Gastroesophageal sphincter (tissue), 4 donors: ENCODE measurements around the gene DCP2. TPM values are rescaled to one million over a fixed set of nuclear protein-coding genes. Genes with fewer than 3 reads are reported as not detected.

Source experiments
- ATAC-seq: fragments of 150-250 bp; one replicate; pipeline ENCODE4 v1.9.1; 2016; ENCODE audit warnings: mild to moderate bottlenecking, moderate library complexity
- H3K27ac ChIP-seq, 4 donors: fragments of 200-600 bp; sonication (generic) in 3 of 4; 1 replicate in 3 of 4; 2 replicates in 1 of 4; pipeline ENCODE4 v1.5.1; 2016 to 2019
- H3K27me3 ChIP-seq: fragments of 200-600 bp; sonication (generic); one replicate; pipeline ENCODE4 v1.5.1; 2019
- H3K36me3 ChIP-seq, 2 donors: fragments of 200-600 bp; sonication (generic); one replicate each; pipeline ENCODE4 v1.5.1; 2019; ENCODE audit warnings: control low read depth in 1 of 2
- H3K4me1 ChIP-seq, 3 donors: fragments of 200-600 bp; sonication (generic); 1 replicate in 2 of 3; 2 replicates in 1 of 3; pipeline ENCODE4 v1.5.1; 2016 to 2019; ENCODE audit warnings: control low read depth in 2 of 3
- H3K4me3 ChIP-seq, 2 donors: fragments of 200-600 bp; sonication (generic); one replicate each; pipeline ENCODE4 v1.5.1; 2019; ENCODE audit warnings: mild to moderate bottlenecking in 1 of 2, moderate library complexity in 1 of 2
- H3K9me3 ChIP-seq, 3 donors: fragments of 200-600 bp; sonication (generic); one replicate each; pipeline ENCODE4 v1.5.1; 2017 to 2019; ENCODE audit warnings: control low read depth in 2 of 3
- EP300 ChIP-seq: sonication (generic); formaldehyde crosslinking; IDR thresholded peaks from one replicate; pipeline ENCODE4 v1.6.1; 2017; ENCODE audit warnings: antibody characterized with exemption, mild to moderate bottlenecking
- POLR2A ChIP-seq, 2 donors: fragments of 450-650 bp; IDR thresholded peaks; one replicate each; pipeline ENCODE4 v1.6.1; 2017; ENCODE audit warnings: antibody characterized with exemption in 2 of 2, mild to moderate bottlenecking in 2 of 2, moderate library complexity in 1 of 2
- POLR2AphosphoS5 ChIP-seq: sonication (generic); formaldehyde crosslinking; IDR thresholded peaks from one replicate; pipeline ENCODE4 v1.6.1; 2017; ENCODE audit warnings: antibody characterized with exemption
- WGBS, 2 donors: methylation state at CpG; one replicate each; pipeline ENCODE4 v1.1.5; 2018; ENCODE audit warnings: low coverage in 1 of 2; 5-methylcytosine and 5-hydroxymethylcytosine counted together
- total RNA-seq, 4 donors: library from RNA; depleted of rRNA; stranded (reverse); fragments of >200 nt; gene quantifications; one replicate each; pipeline ENCODE4 v1.1.0, GENCODE V29; 2016
- TF ChIP-seq, protein P1 (sequence below), 4 experiments: fragments of 200-600 bp in 2 of 4; fragments of 450-650 bp in 2 of 4; sonication (generic) in 1 of 4; IDR thresholded peaks; one replicate each; pipeline ENCODE4 v1.5.1; 2017 to 2019; ENCODE audit warnings: antibody characterized with exemption in 4 of 4, mild to moderate bottlenecking in 2 of 4, moderate library complexity in 2 of 4

The DCP2 gene
- total RNA-seq, 4 donors from 2014 or later, result 13.2 to 37.6 (median 24.9) TPM

DNA sequence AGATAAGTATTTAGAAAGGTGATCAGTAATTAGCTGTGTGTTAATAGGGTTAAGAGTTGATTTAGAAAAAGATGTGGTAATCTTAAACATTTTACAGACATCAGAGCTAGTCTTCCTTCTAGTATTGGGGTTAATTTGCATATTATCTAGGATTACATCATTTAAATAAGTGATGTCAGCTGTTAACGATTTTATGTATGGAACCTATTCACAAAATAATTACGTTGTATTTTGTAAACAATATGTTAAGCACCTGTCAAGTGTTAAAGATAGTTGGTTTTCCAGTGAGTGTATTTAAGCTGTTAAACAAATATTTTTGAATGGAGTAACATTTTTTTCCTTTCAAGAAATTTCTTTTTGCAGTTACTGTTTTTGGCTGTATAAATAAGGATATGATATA lies 2.2 kb downstream of the DCP2 start:
- Histone ChIP-seq H3K4me3 (no peak overlapping the region), H3K36me3 (no peaks in the 10 kb centered on the region), H3K9me3 (no peaks in the 10 kb centered on the region), H3K27me3 (no peaks in the 10 kb centered on the region), H3K4me1 (peaks cover 0 to 44% (median 7%) of the 10 kb centered on the region in 3 donors), H3K27ac (no peak overlapping the region)
- WGBS, 2 donors, result 21 to 30% methylated on average over 2 of the region's 2 CpGs
- no peak for ATAC-seq
- TF ChIP-seq EP300 (no peak), POLR2A (IDR thresholded peaks at IDR 0.05) (no peak), POLR2AphosphoS5 (no peak)
- TF ChIP-seq, protein P1, sequence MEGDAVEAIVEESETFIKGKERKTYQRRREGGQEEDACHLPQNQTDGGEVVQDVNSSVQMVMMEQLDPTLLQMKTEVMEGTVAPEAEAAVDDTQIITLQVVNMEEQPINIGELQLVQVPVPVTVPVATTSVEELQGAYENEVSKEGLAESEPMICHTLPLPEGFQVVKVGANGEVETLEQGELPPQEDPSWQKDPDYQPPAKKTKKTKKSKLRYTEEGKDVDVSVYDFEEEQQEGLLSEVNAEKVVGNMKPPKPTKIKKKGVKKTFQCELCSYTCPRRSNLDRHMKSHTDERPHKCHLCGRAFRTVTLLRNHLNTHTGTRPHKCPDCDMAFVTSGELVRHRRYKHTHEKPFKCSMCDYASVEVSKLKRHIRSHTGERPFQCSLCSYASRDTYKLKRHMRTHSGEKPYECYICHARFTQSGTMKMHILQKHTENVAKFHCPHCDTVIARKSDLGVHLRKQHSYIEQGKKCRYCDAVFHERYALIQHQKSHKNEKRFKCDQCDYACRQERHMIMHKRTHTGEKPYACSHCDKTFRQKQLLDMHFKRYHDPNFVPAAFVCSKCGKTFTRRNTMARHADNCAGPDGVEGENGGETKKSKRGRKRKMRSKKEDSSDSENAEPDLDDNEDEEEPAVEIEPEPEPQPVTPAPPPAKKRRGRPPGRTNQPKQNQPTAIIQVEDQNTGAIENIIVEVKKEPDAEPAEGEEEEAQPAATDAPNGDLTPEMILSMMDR (IDR thresholded peaks at IDR 0.05), result no peak

DNA sequence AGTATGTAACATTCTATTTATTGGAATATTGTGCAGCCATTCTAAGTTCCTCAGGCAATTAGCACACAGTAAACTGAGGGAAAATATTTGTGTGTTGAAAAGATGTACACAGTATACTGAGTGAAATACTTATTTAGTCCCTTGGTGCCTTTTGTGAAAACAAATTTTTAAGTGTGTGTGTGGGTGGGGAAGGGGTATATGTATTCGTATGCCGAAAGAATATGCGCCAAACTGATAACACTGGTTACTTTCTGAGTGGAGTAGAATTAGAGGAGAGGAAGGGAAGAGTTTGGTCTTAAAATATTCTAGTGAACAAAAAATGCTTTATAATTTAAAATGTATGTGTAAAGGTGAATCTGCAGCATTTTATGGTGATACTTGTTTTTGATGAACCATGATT lies 3.1 kb downstream of the DCP2 start:
- Histone ChIP-seq H3K4me1 (peaks cover 0 to 44% (median 7%) of the 10 kb centered on the region in 3 donors), H3K4me3 (no peak overlapping the region)

DNA sequence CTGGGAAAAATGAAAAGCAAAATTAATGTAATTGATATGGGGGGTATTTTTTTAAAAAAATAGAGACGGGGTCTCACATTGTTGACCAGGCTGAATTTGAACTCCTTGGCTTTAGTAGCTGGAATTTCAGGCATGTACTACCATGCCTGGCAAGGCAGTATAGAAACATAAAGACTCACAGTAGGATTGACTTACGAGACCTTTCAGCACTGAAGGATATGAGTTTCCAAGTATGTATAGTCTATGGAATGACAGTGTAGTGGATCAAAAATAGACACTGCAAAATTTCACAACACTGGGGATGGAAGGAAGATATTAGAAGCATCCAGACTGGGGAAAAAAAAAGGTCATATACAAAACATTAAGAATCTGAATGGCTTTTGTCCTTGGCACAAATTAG lies 6.8 kb downstream of the DCP2 start:
- no peak for ATAC-seq
- no peaks in the 10 kb centered on the region for H3K9me3 ChIP-seq
- H3K36me3 ChIP-seq, result peaks cover 0 to 9% of the 10 kb centered on the region in 2 donors
- no peak overlapping the region for H3K27ac ChIP-seq
- peaks cover 0 to 28% (median 0%) of the 10 kb centered on the region in 3 donors for H3K4me1 ChIP-seq
- H3K4me3 ChIP-seq, result no peak overlapping the region
- TF ChIP-seq, protein P1 (IDR thresholded peaks at IDR 0.05), result no peak
- no peak for TF ChIP-seq EP300
- no peak for TF ChIP-seq POLR2A (IDR thresholded peaks at IDR 0.05)
- TF ChIP-seq POLR2AphosphoS5, result no peak
- 86 to 94% methylated on average over 1 to 2 of the region's 2 CpGs for WGBS, 2 donors
- H3K27me3 ChIP-seq, result no peaks in the 10 kb centered on the region

More for the DNA sequence above, 3.1 kb downstream of the DCP2 start:
- TF ChIP-seq POLR2AphosphoS5 (no peak), POLR2A (IDR thresholded peaks at IDR 0.05) (no peak), EP300 (no peak)
- TF ChIP-seq, protein P1 (IDR thresholded peaks at IDR 0.05), result no peak
- Histone ChIP-seq H3K36me3 (peaks cover 0 to 3% of the 10 kb centered on the region in 2 donors), H3K27ac (no peak overlapping the region), H3K9me3 (no peaks in the 10 kb centered on the region), H3K27me3 (no peaks in the 10 kb centered on the region)
- ATAC-seq, result no peak
- 69% methylated on average over 3 of the region's 3 CpGs; no CpG with 5 or more reads in 1 of the 2 donors for WGBS, 2 donors

DNA sequence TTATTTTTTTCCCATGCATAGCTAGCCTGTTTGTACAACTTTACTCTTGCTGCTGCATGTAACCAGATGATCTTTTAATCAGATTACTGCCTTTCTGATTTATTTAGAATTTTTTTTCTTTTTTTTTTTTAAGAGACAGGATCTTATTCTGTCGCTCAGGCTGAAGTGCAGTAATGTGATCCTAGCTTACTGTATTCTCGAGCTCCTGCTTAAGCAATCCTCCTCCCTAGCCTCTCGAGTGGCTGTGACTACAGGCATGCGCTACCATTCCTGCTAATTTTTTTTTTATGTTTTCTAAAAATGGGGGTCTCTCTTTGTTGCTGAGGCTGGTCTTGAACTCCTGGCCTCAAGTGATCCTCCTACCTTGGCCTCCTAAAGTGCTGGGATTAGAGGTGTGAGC lies 9.6 kb downstream of the DCP2 start:
- Histone ChIP-seq H3K27me3 (no peaks in the 10 kb centered on the region), H3K27ac (no peak overlapping the region), H3K9me3 (no peaks in the 10 kb centered on the region), H3K36me3 (peaks cover 0 to 9% of the 10 kb centered on the region in 2 donors), H3K4me3 (no peak overlapping the region), H3K4me1 (no peaks in the 10 kb centered on the region)
- TF ChIP-seq POLR2A (IDR thresholded peaks at IDR 0.05), result no peak
- TF ChIP-seq, protein P1 (IDR thresholded peaks at IDR 0.05), result no peak
- TF ChIP-seq POLR2AphosphoS5, result no peak
- TF ChIP-seq EP300, result no peak
- WGBS, 2 donors, result 97 to 98% methylated on average over 3 to 4 of the region's 4 CpGs
- ATAC-seq, result no peak

DNA sequence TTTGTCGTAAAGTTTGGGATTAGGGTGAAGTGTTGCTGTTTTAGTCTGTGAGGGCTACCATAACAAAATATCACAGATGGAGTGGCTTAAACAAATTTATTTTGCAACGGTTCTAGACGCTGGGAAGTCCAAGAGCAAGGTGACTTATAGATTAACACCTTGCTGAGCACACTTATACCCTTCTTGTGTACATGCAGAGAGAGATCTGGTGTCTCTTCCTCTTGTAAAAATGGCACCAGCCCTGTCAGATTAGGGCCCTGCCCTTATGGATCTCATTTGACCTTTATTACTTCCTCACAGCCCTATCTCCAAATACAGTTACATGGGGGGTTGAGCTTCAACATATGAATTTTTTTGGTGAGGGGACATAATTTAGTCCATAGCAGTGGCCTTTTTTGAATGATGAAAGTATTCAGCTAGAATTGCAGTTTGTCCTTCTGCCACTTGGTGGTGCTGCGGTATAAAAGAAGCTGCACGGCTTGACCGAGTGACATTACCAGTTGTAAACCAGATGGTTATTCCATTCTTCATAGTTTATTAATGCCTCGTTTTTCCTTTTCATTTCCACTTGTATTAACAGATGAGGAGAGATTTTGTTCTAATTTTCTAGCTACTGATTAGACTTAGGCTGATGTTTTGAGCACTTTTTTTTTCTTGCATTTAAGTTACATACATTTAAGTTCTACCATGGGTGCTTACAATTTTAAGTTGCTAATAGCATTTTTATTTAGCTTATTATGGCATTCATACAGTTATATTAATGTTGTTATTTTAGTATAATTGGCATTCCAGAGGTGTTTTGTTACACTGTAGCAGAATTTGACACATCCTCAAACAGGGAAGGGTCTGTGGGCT lies 19.4 kb downstream of the DCP2 start:
- WGBS, 2 donors, result 21 to 24% methylated on average over 6 to 7 of the region's 7 CpGs
- TF ChIP-seq POLR2AphosphoS5 (peak; percentile 37), EP300 (no peak), POLR2A (IDR thresholded peaks at IDR 0.05) (no peak)
- TF ChIP-seq, protein P1 (IDR thresholded peaks at IDR 0.05), result peak; percentile 78 to 86 (median 84)

More for the DNA sequence above, 19.4 kb downstream of the DCP2 start:
- no peak for ATAC-seq
- no peak overlapping the region for H3K4me3 ChIP-seq
- no peaks in the 10 kb centered on the region for H3K27me3 ChIP-seq
- H3K9me3 ChIP-seq, result no peaks in the 10 kb centered on the region
- no peak overlapping the region for H3K27ac ChIP-seq
- peaks cover 0 to 10% (median 3%) of the 10 kb centered on the region in 3 donors for H3K4me1 ChIP-seq
- H3K36me3 ChIP-seq, result peaks cover 0 to 26% of the 10 kb centered on the region in 2 donors
